HS-27A (cell line): ENCODE measurements around the gene ZNF583.

ENCODE experiments used
- DNase-seq: peaks from one replicate; pipeline ENCODE4 v3.0.0-alpha.2; 2012; ENCODE audit warnings: low read depth, missing footprints

The ZNF583 gene

DNA sequence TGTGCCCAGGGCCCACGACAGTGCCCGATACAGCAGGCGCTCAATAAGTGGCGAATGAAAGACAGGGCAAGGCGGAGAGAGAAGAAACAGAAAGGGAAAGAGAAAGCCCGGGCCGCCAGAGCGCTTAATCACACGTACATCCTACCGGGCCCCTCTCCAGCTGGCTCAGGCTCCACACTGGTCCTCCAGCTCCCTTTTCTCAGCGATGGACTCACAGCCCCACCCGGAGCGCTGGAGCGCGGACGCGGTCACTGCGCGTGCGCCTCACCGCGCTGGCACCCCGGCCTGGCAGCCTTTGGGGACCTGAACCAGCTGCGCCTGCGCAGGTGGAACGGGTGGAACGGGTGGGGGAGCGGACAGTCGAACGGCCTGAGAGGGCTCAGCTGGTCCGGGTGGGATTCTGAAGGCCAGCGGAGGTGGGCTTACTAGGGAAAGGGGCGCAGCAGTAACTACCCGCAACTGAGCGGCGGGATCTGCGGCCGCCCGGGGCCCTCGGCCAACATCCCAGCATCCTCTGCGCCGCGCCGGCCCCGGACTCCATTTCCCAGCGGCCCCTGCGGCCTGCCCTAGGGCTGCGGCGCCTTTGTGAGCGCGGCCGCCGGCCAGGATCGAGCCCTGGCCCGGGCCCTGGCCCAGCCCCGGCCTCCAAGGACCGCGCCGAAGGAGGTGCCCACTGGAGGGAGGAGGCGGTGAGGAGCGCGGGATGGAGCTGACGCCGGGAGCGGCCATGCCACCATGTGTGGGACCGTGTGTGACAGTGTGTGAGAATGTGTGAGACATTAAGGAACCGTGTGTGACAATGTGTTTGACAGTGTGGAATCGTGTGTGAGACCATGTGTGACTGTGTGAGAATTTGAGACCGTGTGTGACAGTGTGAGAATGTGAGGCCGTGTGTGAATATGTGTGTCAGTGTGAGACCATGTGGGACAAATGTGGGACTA, at the start of gene ZNF583:
ZNF583 (plus strand) TSS at position 569 of the 941 bp plus-strand sequence. CDS start 2,783 bp downstream, outside the sequence.
- DNase-seq, result peak; percentile 76

DNA sequence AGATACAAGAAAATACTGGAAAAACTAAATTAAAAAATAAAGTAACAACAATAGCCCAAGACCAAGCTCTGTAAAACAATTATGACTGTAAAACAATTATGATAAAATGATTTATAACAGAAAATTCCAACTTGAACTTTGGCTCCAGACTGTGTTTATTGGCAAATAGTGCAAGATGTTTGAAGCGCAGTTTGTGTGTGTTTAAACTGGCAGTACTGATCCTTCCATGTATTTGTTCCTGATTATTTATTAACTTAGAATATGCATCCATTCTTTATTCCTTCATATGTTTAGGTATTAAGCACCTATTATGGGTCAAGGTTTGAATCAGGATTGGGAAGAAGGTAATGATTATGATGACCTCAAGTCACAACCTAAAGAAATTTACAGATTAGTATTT, 48.6 kb upstream of the ZNF583 start:
- no peak for DNase-seq

DNA sequence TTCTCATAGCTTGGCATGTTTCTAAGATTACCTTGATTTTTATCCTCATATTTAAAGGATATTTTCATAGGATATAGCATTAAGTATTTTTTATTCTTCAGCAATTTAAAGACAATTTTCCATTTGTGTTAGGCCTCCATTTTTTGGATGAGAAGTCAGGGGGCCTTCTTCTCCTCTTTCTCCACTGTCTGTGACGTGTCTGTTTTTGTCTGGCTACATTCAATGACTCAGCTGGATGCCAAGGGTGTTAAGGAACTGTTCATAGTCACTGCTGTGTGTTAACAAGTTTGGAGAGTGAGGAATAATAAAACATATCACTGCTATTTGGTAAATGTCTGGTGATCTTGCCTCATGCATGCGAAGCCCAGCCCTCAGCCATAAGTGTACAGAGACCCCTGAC, 47.2 kb upstream of the ZNF583 start:
- no peak for DNase-seq

GRCh38 chr19:56360841-56361240, 43.3 kb upstream of the ZNF583 start:
- no peak for DNase-seq

GRCh38 chr19:56367829-56368711, 36.1 kb upstream of the ZNF583 start:
- DNase-seq, result no peak

- DNase-seq, result no peak
Measured at GRCh38 chr19:56369886-56370676, 34.1 kb upstream of the ZNF583 start.

- no peak for DNase-seq
Measured at GRCh38 chr19:56372281-56372680, 31.9 kb upstream of the ZNF583 start.

GRCh38 chr19:56377105-56377924, 26.8 kb upstream of the ZNF583 start:
- DNase-seq, result no peak

- DNase-seq, result no peak
Measured at GRCh38 chr19:56383826-56384605, 20.1 kb upstream of the ZNF583 start.

DNA sequence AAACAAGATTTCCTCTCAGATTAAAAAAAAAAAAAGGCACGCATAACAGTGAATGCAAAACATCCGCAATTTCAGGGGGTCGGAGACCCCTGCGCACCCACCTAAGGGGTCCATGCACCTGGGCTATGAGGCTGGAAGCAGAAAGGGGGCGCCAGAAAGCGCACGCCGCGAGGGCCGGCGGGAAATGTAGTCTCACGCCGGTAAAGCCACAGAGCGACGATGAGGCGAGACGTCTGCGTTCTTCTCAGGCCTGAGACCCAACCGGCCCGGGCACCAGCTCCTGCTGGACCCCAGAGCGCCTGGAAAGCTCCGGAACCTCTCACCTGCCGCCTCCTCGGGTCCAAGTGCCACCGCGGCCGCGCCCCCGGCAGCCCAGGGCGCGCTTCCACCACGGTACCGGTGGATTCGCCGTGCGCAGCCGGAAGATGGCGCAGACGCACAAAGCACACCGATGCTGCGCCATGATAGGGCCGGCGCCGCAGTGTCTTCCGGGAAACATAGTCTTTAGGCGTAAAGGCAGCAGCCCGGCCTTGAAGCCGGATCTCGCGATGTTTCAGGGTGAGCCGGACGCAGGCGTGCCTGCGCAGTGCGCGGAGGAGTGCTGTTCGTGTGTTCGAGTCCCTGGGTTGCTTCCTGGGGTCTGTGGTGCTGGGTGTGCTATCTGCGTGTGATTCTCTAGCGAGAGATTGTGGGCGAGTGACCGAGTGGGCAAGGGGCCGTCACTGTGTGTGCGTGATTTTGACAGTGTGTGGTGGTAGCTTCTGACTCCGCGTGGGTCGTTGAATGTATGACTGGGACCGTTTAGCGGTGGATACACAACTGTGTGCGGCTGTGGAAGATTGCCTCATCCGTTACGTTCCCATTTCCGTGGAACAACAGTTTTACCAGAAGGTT, 10.8 kb upstream of the ZNF583 start, which contains the start of gene ZNF582:
ZNF582 (minus strand) TSS at position 416 of the 894 bp plus-strand sequence. CDS start 1,782 bp downstream, outside the sequence.
- DNase-seq, result peak; percentile 87

DNA sequence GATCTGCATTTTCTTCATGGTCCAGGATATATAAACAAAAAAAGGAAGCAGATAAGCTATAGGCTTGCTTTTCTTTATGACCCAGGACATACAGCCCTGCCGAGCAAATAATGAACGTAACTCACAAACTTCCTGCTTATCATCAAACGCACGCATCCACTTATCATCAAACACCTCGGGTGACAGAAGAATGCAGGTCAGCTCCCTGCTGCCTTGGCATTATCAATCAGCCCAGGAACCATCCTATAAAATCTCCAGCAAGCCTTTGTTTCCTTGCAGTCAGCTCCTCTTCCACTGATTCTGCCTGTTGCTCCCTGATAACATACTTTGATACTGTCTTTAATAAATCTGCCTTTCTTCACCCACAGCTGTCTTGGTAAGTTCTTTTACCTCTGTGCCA, 5.3 kb upstream of the ZNF583 start:
- no peak for DNase-seq

DNA sequence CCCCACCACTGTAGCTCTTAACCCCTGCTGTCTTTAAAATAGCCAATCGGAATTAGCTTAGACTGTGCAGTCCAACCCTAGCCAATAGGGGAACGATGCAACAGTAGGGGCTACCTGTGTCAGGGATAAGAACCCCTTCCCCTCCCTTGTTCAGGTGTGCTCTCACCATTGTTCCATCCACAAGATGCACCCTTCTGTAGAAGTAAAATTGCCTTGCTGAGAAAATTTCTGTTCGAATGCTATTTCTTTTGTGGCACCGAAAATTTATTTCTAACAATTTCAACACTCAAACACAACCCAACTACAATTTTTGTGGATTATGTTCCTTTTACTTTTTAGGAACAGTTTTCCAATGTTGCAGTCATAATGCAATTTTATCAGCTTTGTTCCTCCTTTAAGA, 3.6 kb upstream of the ZNF583 start:
- no peak for DNase-seq

DNA sequence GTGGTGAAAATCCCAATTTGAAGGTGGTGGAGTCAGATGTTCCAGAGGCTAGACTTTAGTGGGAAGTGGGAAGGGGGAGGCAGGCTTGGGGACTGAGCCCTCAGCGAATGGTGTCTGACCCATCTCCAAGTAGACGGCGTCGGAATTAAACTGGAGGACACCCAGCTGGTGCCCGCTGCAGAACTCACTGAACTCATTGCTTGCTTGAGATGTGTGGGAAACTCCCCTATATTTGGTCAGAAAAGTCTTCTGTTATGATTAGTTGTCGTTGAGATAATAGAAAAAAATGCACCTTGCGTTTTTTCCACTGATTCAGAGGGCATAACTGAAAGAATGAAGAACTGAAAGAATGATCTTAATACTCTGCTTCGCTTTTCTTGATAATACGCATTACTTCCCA, 871 bp upstream of the ZNF583 start:
- DNase-seq, result no peak

DNA sequence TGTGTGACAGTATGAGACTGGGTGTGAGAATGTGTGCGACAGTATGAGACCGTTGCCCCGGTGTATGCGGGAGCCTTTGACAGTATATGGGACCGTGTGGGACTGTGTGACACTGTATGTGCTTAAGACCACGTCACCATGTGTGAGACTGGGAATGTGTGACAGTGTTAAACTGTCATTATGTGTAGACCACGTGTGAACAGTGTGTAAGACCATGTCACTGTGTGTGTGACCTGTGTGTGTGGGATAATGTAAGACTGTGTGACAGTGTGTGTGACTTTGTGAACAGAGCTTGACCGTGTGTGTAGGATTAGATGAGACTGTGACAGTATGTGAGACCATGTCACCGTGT, 549 bp downstream of the ZNF583 start:
- no peak for DNase-seq

DNA sequence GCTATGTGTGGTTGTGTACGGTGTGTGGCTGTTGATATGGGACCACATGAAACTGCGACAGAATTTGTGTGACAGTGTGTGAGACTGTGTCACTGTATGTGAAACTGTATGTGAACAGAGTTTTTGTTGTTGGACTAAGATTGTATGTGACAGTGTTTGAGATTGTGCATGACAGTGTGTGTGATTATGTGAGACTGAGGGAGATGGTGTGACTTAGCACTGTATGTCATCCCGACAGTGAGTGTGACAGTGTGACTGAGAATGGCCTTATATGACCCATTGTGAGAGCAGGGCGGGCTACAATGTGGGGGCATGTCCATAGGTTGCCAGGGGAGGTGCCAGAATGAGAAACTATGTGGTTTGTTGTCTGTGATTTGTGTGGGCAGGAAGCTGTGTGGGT, 930 bp downstream of the ZNF583 start:
- no peak for DNase-seq

GRCh38 chr19:56423276-56423984, 19.3 kb downstream of the ZNF583 start:
- DNase-seq, result no peak

DNA sequence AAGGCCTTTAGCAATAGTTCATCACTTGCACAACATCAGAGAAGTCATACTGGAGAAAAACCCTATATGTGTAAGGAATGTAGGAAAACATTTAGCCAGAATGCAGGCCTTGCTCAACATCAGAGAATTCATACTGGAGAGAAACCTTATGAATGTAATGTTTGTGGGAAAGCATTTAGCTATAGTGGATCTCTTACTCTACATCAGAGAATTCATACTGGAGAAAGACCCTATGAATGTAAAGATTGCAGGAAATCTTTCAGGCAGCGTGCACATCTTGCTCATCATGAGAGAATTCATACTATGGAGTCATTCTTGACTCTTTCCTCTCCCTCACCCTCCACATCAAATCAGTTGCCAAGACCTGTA, 19.8 kb downstream of the ZNF583 start:
- no peak for DNase-seq

GRCh38 chr19:56441206-56441792, 37.2 kb downstream of the ZNF583 start:
- DNase-seq, result no peak
